ENCODE data around the gene ALDH4A1. TPM values are rescaled to one million over a fixed set of nuclear protein-coding genes. Genes with fewer than 3 reads are reported as not detected.
A peak's percentile ranks its signal among the peaks of the same experiment; 100 is the strongest.

Gene ALDH4A1
- total and polyA plus RNA-seq, 3 experiments from 2014 or later, result 1.4 to 9.5 (median 9.3) TPM

- no peaks in the 10 kb centered on the region for H3K4me1 ChIP-seq (ENCODE audit: insufficient read depth, low read length)
- H3K36me3 ChIP-seq (ENCODE audit: insufficient read depth, low read length), result no peaks in the 10 kb centered on the region
- no peak overlapping the region for H3K27ac ChIP-seq (ENCODE audit: low read depth, low read length)
- Mint-ChIP-seq H3K4me3 (no peak overlapping the region), H3K27me3 (no peaks in the 10 kb centered on the region), H3K36me3 (no peaks in the 10 kb centered on the region), H3K9me3 (no peaks in the 10 kb centered on the region), H3K4me1 (no peaks in the 10 kb centered on the region), H3K27ac (peak overlapping the region in 1 of 8 donors; percentile 75)
- H3K9me3 ChIP-seq (ENCODE audit: low read length), result no peaks in the 10 kb centered on the region
- ChIA-PET CTCF (interaction anchor here (2.4 to 3.4 kb wide), 2 partner anchors 11 to 87 kb away, joined by 16 to 25 read pairs; no protein-coding TSS in a partner anchor), POLR2A (no interaction called here)
- DNase-seq, result no peak
- no peak overlapping the region for H3K4me3 ChIP-seq (ENCODE audit: low read length)
- H3K27me3 ChIP-seq (ENCODE audit: insufficient read depth, low read length, poor library complexity, severe bottlenecking), result no peaks in the 10 kb centered on the region
Measured at GRCh38 chr1:18886003-18886335, 16.4 kb downstream of the ALDH4A1 start.

- Mint-ChIP-seq H3K4me1 (no peaks in the 10 kb centered on the region), H3K4me3 (no peak overlapping the region), H3K27me3 (no peaks in the 10 kb centered on the region), H3K36me3 (no peaks in the 10 kb centered on the region), H3K9me3 (no peaks in the 10 kb centered on the region), H3K27ac (no peak overlapping the region)
- H3K36me3 ChIP-seq (ENCODE audit: insufficient read depth, low read length), result no peaks in the 10 kb centered on the region
- DNase-seq, result no peak
- H3K27ac ChIP-seq (ENCODE audit: low read depth, low read length), result no peak overlapping the region
- H3K9me3 ChIP-seq (ENCODE audit: low read length), result no peaks in the 10 kb centered on the region
- no peaks in the 10 kb centered on the region for H3K4me1 ChIP-seq (ENCODE audit: insufficient read depth, low read length)
- H3K27me3 ChIP-seq (ENCODE audit: insufficient read depth, low read length, poor library complexity, severe bottlenecking), result no peaks in the 10 kb centered on the region
- H3K4me3 ChIP-seq (ENCODE audit: low read length), result no peak overlapping the region
- ChIA-PET CTCF (interaction anchor here (1.2 to 3.4 kb wide), 5 partner anchors 11 to 228 kb away, joined by 3 to 25 read pairs (median 11); no protein-coding TSS in a partner anchor), POLR2A (no interaction called here)
Measured at GRCh38 chr1:18885311-18886002, 16.9 kb downstream of the ALDH4A1 start.

- Histone ChIP-seq H3K4me3 (ENCODE audit: low read length) (no peak overlapping the region), H3K9me3 (ENCODE audit: low read length) (no peaks in the 10 kb centered on the region), H3K27ac (ENCODE audit: low read depth, low read length) (no peak overlapping the region), H3K4me1 (ENCODE audit: insufficient read depth, low read length) (no peaks in the 10 kb centered on the region), H3K36me3 (ENCODE audit: insufficient read depth, low read length) (no peaks in the 10 kb centered on the region), H3K27me3 (ENCODE audit: insufficient read depth, low read length, poor library complexity, severe bottlenecking) (no peaks in the 10 kb centered on the region)
- Mint-ChIP-seq H3K4me1 (no peaks in the 10 kb centered on the region), H3K27ac (no peak overlapping the region), H3K27me3 (no peaks in the 10 kb centered on the region), H3K36me3 (no peaks in the 10 kb centered on the region), H3K4me3 (no peak overlapping the region), H3K9me3 (no peaks in the 10 kb centered on the region)
- DNase-seq, result no peak
- ChIA-PET CTCF (interaction anchor here (0.7 to 3.4 kb wide), 22 partner anchors 8 to 249 kb away, joined by 3 to 25 read pairs (median 4); partner anchors contain the start of genes ALDH4A1 and IFFO2), POLR2A (no interaction called here)
Measured at GRCh38 chr1:18884727-18885126, 17.6 kb downstream of the ALDH4A1 start.

DNA sequence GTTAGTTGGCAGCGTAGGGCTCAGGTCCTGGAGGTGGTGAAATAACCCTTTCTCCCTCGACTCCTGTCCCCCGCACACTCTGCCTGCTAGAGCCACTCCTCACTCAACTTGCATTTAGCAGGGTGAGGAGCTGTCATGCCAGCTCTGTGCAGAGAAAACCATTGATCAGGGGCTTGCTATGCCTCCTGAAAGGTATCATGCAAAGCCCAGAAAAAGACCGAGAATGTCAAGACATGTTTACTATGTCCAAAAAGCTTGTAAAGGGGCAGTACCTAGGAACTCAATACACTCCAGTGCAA lies 18.0 kb downstream of the ALDH4A1 start:
- no peaks in the 10 kb centered on the region for H3K27me3 Mint-ChIP-seq
- ChIA-PET POLR2A (no interaction called here), CTCF (interaction anchor here (0.7 to 3.4 kb wide), 23 partner anchors 8 to 250 kb away, joined by 3 to 25 read pairs (median 4); partner anchors contain the start of genes ALDH4A1 and IFFO2)
- no peaks in the 10 kb centered on the region for H3K9me3 Mint-ChIP-seq
- H3K27ac Mint-ChIP-seq, result no peak overlapping the region
- Histone ChIP-seq H3K4me1 (ENCODE audit: insufficient read depth, low read length) (no peaks in the 10 kb centered on the region), H3K4me3 (ENCODE audit: low read length) (no peak overlapping the region), H3K36me3 (ENCODE audit: insufficient read depth, low read length) (no peaks in the 10 kb centered on the region), H3K27me3 (ENCODE audit: insufficient read depth, low read length, poor library complexity, severe bottlenecking) (no peaks in the 10 kb centered on the region), H3K9me3 (ENCODE audit: low read length) (no peaks in the 10 kb centered on the region), H3K27ac (ENCODE audit: low read depth, low read length) (no peak overlapping the region)
- no peaks in the 10 kb centered on the region for H3K4me1 Mint-ChIP-seq
- no peaks in the 10 kb centered on the region for H3K36me3 Mint-ChIP-seq
- no peak overlapping the region for H3K4me3 Mint-ChIP-seq
- DNase-seq, result no peak

- no peak overlapping the region for H3K4me3 ChIP-seq (ENCODE audit: low read length)
- H3K36me3 ChIP-seq (ENCODE audit: insufficient read depth, low read length), result no peaks in the 10 kb centered on the region
- Mint-ChIP-seq H3K4me3 (no peak overlapping the region), H3K36me3 (no peaks in the 10 kb centered on the region), H3K27me3 (no peaks in the 10 kb centered on the region), H3K9me3 (no peaks in the 10 kb centered on the region), H3K27ac (no peak overlapping the region), H3K4me1 (no peaks in the 10 kb centered on the region)
- no peak overlapping the region for H3K27ac ChIP-seq (ENCODE audit: low read depth, low read length)
- DNase-seq, result peak; percentile 50 to 79 (median 60)
- ChIA-PET CTCF (interaction anchor here (0.6 to 3.4 kb wide), 22 partner anchors 9 to 751 kb away, joined by 3 to 25 read pairs (median 4); partner anchors contain the start of gene IFFO2), POLR2A (no interaction called here)
- no peaks in the 10 kb centered on the region for H3K4me1 ChIP-seq (ENCODE audit: insufficient read depth, low read length)
- no peaks in the 10 kb centered on the region for H3K27me3 ChIP-seq (ENCODE audit: insufficient read depth, low read length, poor library complexity, severe bottlenecking)
- no peaks in the 10 kb centered on the region for H3K9me3 ChIP-seq (ENCODE audit: low read length)
Measured at GRCh38 chr1:18883636-18884418, 18.5 kb downstream of the ALDH4A1 start.

- Mint-ChIP-seq H3K4me1 (no peaks in the 10 kb centered on the region), H3K4me3 (no peak overlapping the region), H3K27ac (no peak overlapping the region), H3K9me3 (no peaks in the 10 kb centered on the region), H3K36me3 (no peaks in the 10 kb centered on the region), H3K27me3 (no peaks in the 10 kb centered on the region)
- H3K9me3 ChIP-seq (ENCODE audit: low read length), result no peaks in the 10 kb centered on the region
- POLR2A ChIA-PET, result no interaction called here
- H3K27me3 ChIP-seq (ENCODE audit: insufficient read depth, low read length, poor library complexity, severe bottlenecking), result no peaks in the 10 kb centered on the region
- H3K36me3 ChIP-seq (ENCODE audit: insufficient read depth, low read length), result no peaks in the 10 kb centered on the region
- CTCF ChIA-PET, result interaction anchor here (1.3 to 3.4 kb wide), 8 partner anchors 9 to 230 kb away, joined by 3 to 25 read pairs (median 6); no protein-coding TSS in a partner anchor
- H3K27ac ChIP-seq (ENCODE audit: low read depth, low read length), result no peak overlapping the region
- H3K4me3 ChIP-seq (ENCODE audit: low read length), result no peak overlapping the region
- H3K4me1 ChIP-seq (ENCODE audit: insufficient read depth, low read length), result no peaks in the 10 kb centered on the region
- DNase-seq, result no peak
Measured at GRCh38 chr1:18883079-18883478, 19.3 kb downstream of the ALDH4A1 start.

DNA sequence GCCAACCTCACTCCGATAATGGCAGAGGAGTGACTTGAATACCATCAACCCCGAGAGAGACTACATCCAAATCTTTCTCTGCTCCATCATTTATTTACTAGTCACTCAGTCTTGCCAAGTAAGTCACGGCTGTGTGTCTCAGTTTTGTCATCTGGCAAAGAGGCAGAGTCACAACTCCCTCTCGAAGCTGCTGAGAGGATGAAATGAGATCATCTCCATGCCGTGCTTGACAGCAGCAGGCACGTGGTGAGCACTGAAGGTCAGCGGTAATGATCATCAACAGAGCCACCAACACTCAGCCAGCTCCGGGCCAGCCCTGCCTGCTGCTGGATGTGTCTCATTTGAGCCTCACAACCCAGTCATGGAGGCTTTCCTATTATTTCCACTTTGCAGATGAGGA lies 19.9 kb downstream of the ALDH4A1 start:
- H3K36me3 Mint-ChIP-seq, result no peaks in the 10 kb centered on the region
- no peaks in the 10 kb centered on the region for H3K4me1 ChIP-seq (ENCODE audit: insufficient read depth, low read length)
- ChIA-PET CTCF (interaction anchor here (1.3 to 2.7 kb wide), 3 partner anchors 8 to 93 kb away, joined by 3 to 17 read pairs (median 5); no protein-coding TSS in a partner anchor), POLR2A (no interaction called here)
- no peak overlapping the region for H3K27ac Mint-ChIP-seq
- no peak overlapping the region for H3K4me3 ChIP-seq (ENCODE audit: low read length)
- no peaks in the 10 kb centered on the region for H3K27me3 ChIP-seq (ENCODE audit: insufficient read depth, low read length, poor library complexity, severe bottlenecking)
- no peaks in the 10 kb centered on the region for H3K9me3 Mint-ChIP-seq
- H3K27ac ChIP-seq (ENCODE audit: low read depth, low read length), result no peak overlapping the region
- DNase-seq, result no peak
- H3K36me3 ChIP-seq (ENCODE audit: insufficient read depth, low read length), result no peaks in the 10 kb centered on the region
- no peaks in the 10 kb centered on the region for H3K4me1 Mint-ChIP-seq
- H3K27me3 Mint-ChIP-seq, result no peaks in the 10 kb centered on the region
- no peaks in the 10 kb centered on the region for H3K9me3 ChIP-seq (ENCODE audit: low read length)
- H3K4me3 Mint-ChIP-seq, result no peak overlapping the region

All from CD8-positive, alpha-beta memory T cell (primary cell).